Stimulated activated CD8-positive, alpha-beta memory T cell treated with anti-CD3 and anti-CD28 coated beads, Interleukin-15, amount 100 ng/mL, for 1 hour (primary cell): ENCODE results near the gene KRT38.
"Not testable (repeated sequence)": the region's sequence is repeated elsewhere in the genome, so short reads cannot be mapped to it uniquely, and the experiment has no call there.

Experiments used
- DNase-seq: peaks from one replicate; pipeline ENCODE4 v3.0.0-alpha.2; 2020; ENCODE audit warnings: low read depth

Gene KRT38

GRCh38 chr17:41395044-41395443, 45.7 kb downstream of the KRT38 start:
- DNase-seq = not testable (repeated sequence)

DNA sequence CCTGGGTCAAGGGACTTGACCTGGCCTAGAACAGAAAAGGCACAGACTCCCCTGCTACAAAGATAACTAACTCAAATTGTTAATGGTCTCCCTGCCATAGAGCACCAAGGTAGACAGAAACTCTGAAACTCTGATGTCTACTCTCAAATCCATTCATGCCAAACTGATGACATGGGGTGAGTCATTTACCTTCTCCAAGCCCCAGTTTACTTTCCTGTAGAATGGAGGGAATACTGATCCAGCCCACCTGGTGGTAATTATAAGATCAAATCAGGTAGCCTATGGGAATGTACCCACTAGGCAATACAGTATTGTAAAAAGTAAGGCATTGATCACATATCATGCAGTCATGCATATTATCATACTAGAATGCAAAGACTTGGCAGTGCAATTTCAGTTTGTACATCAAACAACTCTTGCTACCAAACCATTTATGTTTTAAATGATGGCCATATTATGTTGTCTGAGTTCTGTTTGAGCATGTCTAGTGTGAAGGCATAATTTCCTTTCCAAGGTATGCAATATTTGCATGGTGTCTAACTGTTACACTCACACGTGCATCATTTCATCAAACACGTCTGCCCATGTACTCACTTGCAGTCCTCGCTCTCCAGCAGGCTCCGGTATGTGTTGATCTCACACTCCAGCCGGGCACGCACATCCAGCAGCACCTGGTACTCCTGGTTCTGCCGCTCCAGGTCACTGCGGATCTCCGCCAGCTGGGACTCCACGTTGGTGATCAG, 46.4 kb downstream of the KRT38 start:
- DNase-seq = no peak

DNA sequence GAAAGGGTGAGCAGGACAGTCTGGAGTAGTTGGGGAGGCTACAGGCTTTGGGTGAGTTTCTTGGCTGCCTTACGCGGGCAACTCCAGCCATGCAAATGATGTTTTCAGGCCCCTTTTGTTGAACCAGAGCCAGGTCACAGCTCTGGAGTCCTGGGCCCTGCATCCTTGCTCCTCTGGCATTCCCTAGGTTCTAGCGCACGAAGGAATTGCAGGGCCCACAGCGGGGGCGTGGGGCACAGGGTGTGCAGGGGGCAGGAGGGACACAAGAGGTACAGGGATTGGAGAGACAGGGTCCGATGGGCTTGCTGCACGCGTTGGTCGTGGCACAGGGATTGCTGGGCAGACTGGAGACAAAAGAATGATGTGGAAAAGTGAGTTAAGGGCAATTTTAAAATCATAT, 47.0 kb downstream of the KRT38 start:
- no peak for DNase-seq

GRCh38 chr17:41393294-41393693, 47.5 kb downstream of the KRT38 start:
- DNase-seq = no peak

- DNase-seq = no peak
Observed at GRCh38 chr17:41392278-41392677, 48.5 kb downstream of the KRT38 start.

DNA sequence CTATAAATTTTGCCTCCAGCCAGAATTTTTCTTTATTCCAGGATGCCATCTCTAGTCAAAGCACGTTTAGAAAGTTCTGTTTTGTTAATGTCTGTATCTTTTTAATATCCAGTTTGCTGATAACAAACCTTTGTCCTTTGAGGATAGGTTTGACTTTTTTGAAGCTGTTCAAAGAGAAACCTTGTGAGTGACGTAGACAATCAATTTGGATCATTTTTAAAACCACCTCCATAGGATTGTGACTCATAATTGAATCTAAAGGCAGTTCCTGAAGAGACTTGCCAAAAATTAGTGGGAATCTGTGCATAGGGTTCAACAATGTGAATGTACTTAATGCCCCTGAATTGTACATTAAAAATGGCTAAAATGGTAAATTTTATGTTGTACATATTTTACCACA, 49.2 kb downstream of the KRT38 start:
- DNase-seq = no peak

DNA sequence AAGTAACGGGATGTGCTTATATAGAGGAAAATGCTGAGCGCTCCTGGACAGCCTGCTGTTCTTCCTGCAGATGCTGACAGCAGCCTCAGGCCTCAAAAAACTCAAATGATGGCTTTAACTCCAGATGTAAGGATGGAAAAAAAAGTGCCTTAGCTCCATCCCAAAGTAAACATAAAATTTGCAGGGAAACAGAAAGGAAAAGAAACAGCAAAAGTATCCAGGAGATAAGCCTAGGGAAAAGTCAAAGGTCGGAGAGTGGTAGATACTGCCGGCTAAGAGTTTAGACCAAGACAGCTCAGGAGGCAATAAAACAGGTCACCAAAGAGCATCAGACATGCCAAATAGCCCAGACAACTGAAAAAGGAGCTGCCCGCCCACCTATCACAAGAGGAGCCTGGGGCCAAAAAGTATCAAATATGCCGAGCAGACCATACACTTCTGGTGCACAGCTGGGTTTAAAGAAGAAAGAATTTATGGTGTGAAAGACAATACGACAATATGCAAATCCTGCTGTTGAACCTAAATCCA, 50.3 kb downstream of the KRT38 start:
- DNase-seq = no peak

DNA sequence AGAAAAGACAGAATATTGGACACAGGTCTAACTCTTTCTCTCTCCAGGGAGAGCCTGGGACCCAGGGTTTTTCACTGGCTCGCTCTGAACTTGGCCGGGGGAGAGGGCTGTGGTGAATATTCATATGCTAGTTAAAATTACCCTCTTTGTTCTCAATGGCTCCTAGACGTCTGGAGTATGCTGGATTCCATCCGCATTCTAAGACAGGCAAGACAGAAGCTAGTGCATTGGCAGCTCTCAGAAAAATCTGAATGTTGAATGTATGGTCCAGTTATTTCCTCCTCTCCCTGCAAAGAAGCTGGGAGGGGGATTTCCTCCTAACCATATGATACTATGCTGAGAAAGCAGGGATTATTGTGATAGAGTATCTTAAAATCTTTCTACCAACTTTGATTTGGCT, 53.1 kb downstream of the KRT38 start:
- no peak for DNase-seq

GRCh38 chr17:41386227-41386626, 54.6 kb downstream of the KRT38 start:
- no peak for DNase-seq
